HepG2 (cell line): Measurements from ENCODE around the gene PKD1L1. TPM values are rescaled to one million over a fixed set of nuclear protein-coding genes. Genes with fewer than 3 reads are reported as not detected.

Experiments used
- AFF4 ChIP-seq: sonication (generic); formaldehyde crosslinking; IDR thresholded peaks from 2 replicates; pipeline ENCODE4 v1.4.0; 2020; ENCODE audit warnings: missing genetic modification reagents
- MIER3 ChIP-seq: IDR thresholded peaks from 2 replicates; pipeline ENCODE4 v1.6.1; 2016; ENCODE audit warnings: missing compliant biosample characterization, borderline replicate concordance
- NONO ChIP-seq, 2 experiments: fragments of 450-650 bp in 1 of 2; sonication (generic) in 1 of 2; formaldehyde crosslinking in 1 of 2; IDR thresholded peaks in 1 of 2; conservative IDR thresholded peaks in 1 of 2; 2 replicates each; pipeline versions ENCODE4 v1.6.1 to v1.8.0; 2017 to 2022; ENCODE audit warnings: mild to moderate bottlenecking in 1 of 2, missing genetic modification reagents in 1 of 2, moderate library complexity in 1 of 2
- RARG ChIP-seq: sonication (generic); formaldehyde crosslinking; IDR thresholded peaks from 2 replicates; pipeline ENCODE4 v1.4.0; 2020; ENCODE audit warnings: low read depth, mild to moderate bottlenecking, missing genetic modification reagents
- UBTF ChIP-seq: sonication (generic); formaldehyde crosslinking; IDR thresholded peaks from 2 replicates; pipeline ENCODE4 v1.4.0; 2020; ENCODE audit warnings: mild to moderate bottlenecking, missing genetic modification reagents
- ZFP36 ChIP-seq: fragments of 150-350 bp; IDR thresholded peaks from 2 replicates; pipeline ENCODE4 v1.6.1; 2018; ENCODE audit warnings: borderline replicate concordance, low read length, low read depth; ENCODE audit not compliant: partially characterized antibody
- ZNF10 ChIP-seq: sonication (generic); formaldehyde crosslinking; IDR thresholded peaks from 2 replicates; pipeline ENCODE4 v1.4.0; 2020; ENCODE audit warnings: mild to moderate bottlenecking, low read depth, missing genetic modification reagents, borderline replicate concordance
- ZNF335 ChIP-seq: sonication (generic); formaldehyde crosslinking; IDR thresholded peaks from 2 replicates; pipeline ENCODE4 v1.4.0; 2020; ENCODE audit warnings: missing genetic modification reagents
- ZNF337 ChIP-seq: sonication (generic); formaldehyde crosslinking; IDR thresholded peaks from 2 replicates; pipeline ENCODE4 v1.5.1; 2020; ENCODE audit warnings: missing genetic modification reagents, low read depth, mild to moderate bottlenecking, borderline replicate concordance
- ZNF598 ChIP-seq: sonication (generic); formaldehyde crosslinking; IDR thresholded peaks from 2 replicates; pipeline ENCODE4 v1.5.1; 2020; ENCODE audit warnings: mild to moderate bottlenecking, missing genetic modification reagents, borderline replicate concordance
- ZNF670 ChIP-seq: sonication (generic); formaldehyde crosslinking; IDR thresholded peaks from 2 replicates; pipeline ENCODE4 v1.8.0; 2022; ENCODE audit warnings: mild to moderate bottlenecking, missing genetic modification reagents, borderline replicate concordance
- ZSCAN12 ChIP-seq: sonication (generic); formaldehyde crosslinking; IDR thresholded peaks from 2 replicates; pipeline ENCODE4 v1.9.0; 2021; ENCODE audit warnings: mild to moderate bottlenecking, missing genetic modification reagents
- ZSCAN29 ChIP-seq: sonication (generic); formaldehyde crosslinking; conservative IDR thresholded peaks from 2 replicates; pipeline ENCODE4 v1.4.0; 2020; ENCODE audit warnings: mild to moderate bottlenecking, missing genetic modification reagents
- polyA plus RNA-seq, 8 experiments: library from polyadenylated mRNA; depleted of rRNA in 3 of 8; stranded (reverse) in 7 of 8; unstranded in 1 of 8; fragments of >200 nt; fragmentation: Illumina TruSeq in 4 of 8; extraction: Trizol in 4 of 8; gene quantifications; 2 replicates each; pipeline versions ENCODE4 v1.2.1 to v1.2.3, GENCODE V29; 2011 to 2016; ENCODE audit warnings: low read depth in 4 of 8, missing spikeins in 1 of 8, mixed read lengths in 1 of 8; ENCODE audit not compliant: insufficient read depth in 1 of 8
- total RNA-seq, 5 experiments: library from RNA; depleted of rRNA; stranded (reverse); fragments of >200 nt; fragmentation: Illumina TruSeq; extraction: Trizol; gene quantifications; 2 replicates each; pipeline ENCODE4 v1.2.3, GENCODE V29; 2016; ENCODE audit warnings: low read depth in 1 of 5
- TF ChIP-seq, protein P1 (sequence below): sonication (generic); formaldehyde crosslinking; IDR thresholded peaks from 2 replicates; pipeline ENCODE4 v1.9.0; 2021; ENCODE audit warnings: missing genetic modification reagents, borderline replicate concordance
- TF ChIP-seq, protein P2 (sequence below): sonication (generic); formaldehyde crosslinking; conservative IDR thresholded peaks from 2 replicates; pipeline ENCODE4 v1.8.0; 2022; ENCODE audit warnings: missing genetic modification reagents

The PKD1L1 gene
- total and polyA plus RNA-seq, 2 of the 13 experiments (the other 11 are each of a cell fraction or from before 2014, with no cell fraction given): 0.01 TPM; not detected in 1

- TF ChIP-seq RARG (CRISPR knock-in tag) (0 out of 2 replicates have a peak, but pooled peaks have one; percentile 72), ZNF335 (CRISPR knock-in tag) (no peak; the same call in 1 of the 2 replicates), ZNF598 (CRISPR knock-in tag) (no peak), ZSCAN29 (CRISPR knock-in tag) (peak; percentile 91), MIER3 (CRISPR knock-in tag) (peak; percentile 94; the same call in 1 of the 2 replicates), ZSCAN12 (no peak), NONO (IDR thresholded peaks at IDR 0.05) (no peak), NONO (CRISPR knock-in tag; conservative IDR thresholded peaks at IDR 0.05) (peak; percentile 67; the same call in 1 of the 2 replicates), UBTF (CRISPR knock-in tag) (peak; percentile 58; the same call in 1 of the 2 replicates), ZFP36 (no peak), ZNF10 (CRISPR knock-in tag) (no peak), ZNF670 (CRISPR knock-in tag) (0 out of 2 replicates have a peak, but pooled peaks have one; percentile 42), AFF4 (CRISPR knock-in tag) (peak; percentile 69; the same call in 1 of the 2 replicates), ZNF337 (CRISPR knock-in tag) (no peak)
- TF ChIP-seq, protein P1, sequence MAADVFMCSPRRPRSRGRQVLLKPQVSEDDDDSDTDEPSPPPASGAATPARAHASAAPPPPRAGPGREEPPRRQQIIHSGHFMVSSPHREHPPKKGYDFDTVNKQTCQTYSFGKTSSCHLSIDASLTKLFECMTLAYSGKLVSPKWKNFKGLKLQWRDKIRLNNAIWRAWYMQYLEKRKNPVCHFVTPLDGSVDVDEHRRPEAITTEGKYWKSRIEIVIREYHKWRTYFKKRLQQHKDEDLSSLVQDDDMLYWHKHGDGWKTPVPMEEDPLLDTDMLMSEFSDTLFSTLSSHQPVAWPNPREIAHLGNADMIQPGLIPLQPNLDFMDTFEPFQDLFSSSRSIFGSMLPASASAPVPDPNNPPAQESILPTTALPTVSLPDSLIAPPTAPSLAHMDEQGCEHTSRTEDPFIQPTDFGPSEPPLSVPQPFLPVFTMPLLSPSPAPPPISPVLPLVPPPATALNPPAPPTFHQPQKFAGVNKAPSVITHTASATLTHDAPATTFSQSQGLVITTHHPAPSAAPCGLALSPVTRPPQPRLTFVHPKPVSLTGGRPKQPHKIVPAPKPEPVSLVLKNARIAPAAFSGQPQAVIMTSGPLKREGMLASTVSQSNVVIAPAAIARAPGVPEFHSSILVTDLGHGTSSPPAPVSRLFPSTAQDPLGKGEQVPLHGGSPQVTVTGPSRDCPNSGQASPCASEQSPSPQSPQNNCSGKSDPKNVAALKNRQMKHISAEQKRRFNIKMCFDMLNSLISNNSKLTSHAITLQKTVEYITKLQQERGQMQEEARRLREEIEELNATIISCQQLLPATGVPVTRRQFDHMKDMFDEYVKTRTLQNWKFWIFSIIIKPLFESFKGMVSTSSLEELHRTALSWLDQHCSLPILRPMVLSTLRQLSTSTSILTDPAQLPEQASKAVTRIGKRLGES (CRISPR knock-in tag): no peak
- TF ChIP-seq, protein P2, sequence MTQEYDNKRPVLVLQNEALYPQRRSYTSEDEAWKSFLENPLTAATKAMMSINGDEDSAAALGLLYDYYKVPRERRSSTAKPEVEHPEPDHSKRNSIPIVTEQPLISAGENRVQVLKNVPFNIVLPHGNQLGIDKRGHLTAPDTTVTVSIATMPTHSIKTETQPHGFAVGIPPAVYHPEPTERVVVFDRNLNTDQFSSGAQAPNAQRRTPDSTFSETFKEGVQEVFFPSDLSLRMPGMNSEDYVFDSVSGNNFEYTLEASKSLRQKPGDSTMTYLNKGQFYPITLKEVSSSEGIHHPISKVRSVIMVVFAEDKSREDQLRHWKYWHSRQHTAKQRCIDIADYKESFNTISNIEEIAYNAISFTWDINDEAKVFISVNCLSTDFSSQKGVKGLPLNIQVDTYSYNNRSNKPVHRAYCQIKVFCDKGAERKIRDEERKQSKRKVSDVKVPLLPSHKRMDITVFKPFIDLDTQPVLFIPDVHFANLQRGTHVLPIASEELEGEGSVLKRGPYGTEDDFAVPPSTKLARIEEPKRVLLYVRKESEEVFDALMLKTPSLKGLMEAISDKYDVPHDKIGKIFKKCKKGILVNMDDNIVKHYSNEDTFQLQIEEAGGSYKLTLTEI: no peak
Observed at GRCh38 chr7:47763063-47763974, 184.9 kb downstream of the PKD1L1 start (continued).
